ENCODE measurements around the gene NOLC1.
A peak's percentile ranks its signal among the peaks of the same experiment; 100 is the strongest.

NOLC1 gene

DNA sequence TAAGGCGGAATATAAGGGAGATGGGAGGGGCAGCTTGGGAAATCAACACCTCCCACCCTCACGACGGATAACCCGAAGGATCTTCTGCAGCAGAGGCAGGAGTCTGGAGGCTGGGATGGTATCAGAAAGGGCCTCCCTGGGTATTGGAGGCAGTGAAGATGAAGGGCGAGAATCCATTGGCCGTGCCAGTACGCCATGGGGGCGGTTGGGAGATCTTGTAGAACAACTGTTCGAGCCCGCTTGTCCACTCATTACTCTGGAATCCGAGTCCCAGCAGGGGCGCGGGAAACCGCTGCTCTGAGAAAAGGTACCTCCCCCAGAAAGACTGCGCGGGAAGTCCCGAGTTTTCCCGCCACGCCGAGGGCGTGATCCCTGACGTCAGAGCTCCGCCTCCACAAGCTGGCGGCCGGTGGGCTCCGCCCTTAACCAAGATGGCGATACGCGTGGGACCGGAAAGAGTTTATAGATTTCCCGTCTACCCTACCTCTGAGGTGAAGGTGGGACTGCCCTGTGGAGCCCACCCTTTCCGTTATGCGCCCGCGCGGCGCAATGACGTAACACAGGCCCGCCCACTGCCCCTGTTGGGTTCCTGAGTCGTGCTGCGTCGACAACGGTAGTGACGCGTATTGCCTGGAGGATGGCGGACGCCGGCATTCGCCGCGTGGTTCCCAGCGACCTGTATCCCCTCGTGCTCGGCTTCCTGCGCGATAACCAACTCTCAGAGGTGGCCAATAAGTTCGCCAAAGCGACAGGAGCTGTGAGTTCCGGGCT lies at the start of gene NOLC1:
Gene NOLC1 (plus strand): TSS at position 616 of the 771 bp plus-strand sequence. CDS start 22 bp downstream, at position 638.
- peak; percentile 94 for DNase-seq

DNA sequence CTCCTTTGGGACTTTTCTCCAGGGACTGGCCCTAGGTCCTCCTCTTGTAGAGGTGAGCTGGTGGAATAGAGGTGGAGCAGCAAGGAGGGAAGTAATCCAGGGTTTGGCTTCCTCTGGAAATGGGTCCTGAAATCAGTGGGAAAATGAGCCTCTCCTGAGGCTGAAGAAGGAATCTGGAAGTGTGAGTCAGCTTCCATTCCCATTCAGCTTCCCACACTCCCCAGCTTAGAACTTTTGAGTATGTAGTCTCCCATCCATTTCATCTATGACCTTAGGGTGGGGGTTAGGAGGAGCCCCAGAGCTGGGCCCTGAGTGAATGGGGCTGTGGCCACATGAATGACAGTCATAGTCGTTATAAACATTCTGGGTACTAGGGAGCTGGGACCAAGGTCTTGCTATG lies 49.8 kb upstream of the NOLC1 start:
- DNase-seq, result no peak

DNA sequence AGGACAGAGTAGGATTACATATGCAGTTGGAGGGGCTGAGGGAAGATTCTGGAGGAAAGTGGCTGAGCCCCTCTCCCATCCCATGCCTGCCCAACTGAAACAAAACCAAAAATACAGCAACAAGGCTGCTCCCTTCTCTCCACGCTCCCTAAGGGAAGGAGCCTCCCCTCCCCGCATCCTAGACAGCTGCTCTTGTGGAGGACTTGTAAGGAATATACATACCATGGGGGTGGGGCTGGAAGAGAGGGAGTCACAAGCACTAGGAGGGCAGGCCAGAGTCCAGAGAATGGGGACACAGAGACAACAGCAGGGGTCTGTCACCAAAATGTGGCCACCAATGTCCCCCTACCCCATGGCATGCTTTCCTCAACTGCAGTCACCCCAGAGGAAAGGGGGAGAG lies 45.2 kb upstream of the NOLC1 start:
- no peak for DNase-seq

DNA sequence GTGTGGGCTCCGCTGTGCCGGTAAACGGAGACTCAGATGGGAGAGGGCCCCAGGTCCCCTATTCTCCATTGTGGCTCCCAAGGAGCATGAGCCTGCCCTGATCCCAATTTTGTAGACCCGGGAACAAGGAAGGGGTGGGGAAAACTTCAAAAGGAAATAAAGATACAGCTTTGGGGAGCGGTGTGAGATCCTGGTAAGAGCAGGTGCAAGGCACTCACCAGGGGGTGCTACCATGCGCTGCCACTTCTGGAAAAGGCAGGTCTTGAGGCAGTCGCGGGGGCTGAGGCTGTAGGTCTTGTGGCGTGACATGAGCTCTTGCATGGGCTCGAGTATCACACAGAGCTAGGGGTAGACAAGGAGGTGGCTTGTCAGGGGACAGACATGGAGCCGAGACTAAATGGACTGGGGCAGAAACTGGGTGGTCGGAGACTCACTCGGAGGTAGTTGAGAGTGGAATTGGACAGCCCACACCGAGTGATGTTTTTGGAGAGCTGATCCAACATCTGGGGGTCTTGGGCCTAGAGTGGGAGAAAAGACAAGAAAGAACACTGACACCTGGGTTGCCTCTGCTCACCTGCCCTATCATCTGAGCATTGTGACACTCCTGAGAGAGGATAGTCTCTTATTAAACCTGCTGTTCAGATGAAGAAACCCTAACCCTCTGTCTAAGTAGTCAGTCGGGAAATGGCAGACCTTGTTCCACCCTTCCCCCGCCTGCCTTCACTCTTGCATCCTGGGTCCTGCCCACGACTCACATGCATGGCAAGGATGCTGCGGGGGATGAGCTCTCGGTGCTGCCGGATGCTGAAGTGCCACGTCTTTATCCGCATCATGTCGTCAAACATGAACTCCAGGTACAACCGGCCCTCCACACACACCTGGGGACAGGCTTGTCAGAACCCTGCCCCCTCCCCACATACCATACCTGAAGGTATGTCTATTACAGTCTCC lies 42.7 kb upstream of the NOLC1 start:
- no peak for DNase-seq

DNA sequence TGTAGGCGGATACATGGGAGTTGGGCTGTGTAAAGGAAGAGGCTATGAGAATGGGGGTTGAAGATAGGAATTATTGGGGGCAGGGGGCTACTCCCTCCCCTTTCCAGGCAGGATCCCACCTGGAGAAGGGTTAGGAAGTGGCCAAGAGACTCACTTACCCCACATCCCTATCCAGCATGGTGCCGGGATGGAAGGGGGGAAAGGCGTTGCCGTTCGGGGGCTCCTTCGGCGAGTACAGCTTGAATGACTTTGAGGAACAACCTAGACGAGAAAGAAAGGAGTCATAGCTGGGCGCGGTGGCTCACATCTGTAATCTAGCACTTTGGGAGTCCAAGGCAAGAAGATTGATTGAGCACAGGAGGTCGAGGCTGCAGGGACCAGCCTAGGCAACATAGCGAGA lies 40.9 kb upstream of the NOLC1 start:
- DNase-seq, result no peak

DNA sequence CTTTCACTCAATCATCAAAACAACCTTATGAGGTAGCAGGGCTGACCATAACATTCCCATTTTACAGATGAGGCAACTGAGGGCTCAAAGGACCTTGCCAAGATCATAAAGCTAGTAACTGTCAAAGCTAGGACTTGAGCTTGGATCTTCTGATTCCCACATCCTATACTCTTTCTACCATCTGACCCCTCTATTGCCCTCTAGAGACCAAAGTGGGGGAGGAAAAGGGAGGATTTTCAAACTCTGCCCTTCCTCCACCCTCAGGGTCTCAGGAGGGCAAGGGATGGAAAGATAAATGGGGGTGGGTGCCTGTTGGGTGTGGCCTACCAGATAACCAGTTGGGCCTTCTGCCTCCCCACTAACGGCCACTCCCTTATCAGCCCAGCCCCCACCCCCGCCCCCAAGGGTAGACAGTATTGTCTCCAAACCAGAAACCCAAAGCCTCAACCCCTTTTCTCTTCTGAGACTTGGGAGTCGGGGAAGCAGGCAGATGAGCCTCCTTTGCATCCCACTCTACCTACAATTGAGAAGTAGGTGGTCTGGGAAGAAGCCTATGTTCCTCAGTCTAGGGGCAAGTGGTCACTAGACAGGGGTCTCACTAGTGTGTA lies 39.9 kb upstream of the NOLC1 start:
- no peak for DNase-seq

DNA sequence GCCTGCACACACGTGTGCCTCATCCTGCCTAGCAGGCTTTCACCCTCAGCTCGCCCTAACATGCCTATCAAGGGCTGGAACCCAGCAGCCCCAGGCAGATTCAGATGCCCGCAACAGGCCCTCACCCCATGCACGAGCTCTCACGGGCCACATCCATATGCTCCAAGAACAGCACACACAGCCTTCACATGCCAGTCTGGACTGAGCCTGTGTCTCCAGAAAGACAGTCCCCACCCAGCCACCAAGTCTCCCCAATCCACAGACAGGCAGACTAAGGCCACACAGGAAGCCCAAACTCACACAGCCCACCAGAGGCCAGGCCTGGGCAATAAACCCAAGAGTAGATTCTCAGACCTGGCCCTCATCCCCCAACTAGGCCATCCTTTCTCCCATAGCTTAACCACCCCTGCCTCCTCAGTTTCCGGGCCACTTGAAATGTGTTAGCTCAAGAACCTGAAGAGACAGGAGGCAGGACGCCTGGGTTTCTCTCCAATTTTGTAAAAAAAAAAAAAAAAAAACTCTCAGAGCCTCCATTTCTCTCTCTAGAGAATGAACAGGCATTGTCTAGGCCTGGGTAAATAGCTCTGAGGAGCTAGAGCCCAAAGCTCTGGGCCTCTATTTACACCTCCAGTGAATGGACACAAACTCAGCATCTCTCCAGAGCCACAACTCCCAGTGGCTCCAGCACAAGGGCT lies 38.8 kb upstream of the NOLC1 start:
- no peak for DNase-seq

DNA sequence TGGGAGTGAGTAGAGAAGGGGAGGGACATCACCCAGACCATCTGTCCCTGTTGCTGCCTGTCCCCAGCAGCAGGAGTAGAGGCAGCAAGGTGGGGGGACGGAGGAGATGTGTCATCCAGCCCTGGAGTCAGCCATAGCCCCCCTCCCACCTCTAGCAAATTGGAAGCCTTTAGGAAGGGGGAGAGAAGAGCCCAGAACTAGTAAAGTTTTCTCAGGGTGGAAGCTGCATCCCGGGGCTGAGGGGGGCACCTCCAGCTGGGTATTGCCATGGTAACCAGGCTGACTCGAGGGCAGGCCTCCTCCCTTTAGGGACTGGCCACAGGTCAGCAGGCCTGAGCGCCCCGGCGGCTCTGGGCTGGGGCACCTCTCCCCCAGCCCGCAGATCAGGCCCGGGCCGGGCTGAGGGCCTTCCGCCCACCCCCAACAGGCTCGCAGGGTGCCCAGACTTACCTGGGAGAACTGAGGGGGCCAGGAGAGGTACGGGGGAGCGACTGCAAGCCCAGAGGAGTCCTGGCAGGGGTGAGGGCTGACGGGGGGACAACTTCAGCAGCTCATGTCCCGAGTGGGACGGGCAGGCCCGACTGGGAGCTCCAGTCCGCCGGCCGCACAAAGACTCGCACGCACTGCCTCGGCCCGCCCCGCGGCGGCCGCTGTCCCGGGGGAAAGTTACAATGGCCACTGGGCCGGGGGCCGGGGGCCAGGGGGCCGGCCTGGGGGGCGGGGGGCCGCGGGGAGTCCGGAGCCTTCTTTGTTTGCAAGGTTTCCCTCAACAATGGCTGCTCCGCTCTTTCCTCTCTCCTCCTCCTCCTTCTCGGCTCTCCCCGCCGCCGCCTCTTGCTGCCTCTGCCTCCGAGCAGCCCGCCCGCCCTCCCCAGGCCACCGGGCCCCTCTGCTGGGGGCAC lies 38.0 kb upstream of the NOLC1 start:
- DNase-seq, result no peak

DNA sequence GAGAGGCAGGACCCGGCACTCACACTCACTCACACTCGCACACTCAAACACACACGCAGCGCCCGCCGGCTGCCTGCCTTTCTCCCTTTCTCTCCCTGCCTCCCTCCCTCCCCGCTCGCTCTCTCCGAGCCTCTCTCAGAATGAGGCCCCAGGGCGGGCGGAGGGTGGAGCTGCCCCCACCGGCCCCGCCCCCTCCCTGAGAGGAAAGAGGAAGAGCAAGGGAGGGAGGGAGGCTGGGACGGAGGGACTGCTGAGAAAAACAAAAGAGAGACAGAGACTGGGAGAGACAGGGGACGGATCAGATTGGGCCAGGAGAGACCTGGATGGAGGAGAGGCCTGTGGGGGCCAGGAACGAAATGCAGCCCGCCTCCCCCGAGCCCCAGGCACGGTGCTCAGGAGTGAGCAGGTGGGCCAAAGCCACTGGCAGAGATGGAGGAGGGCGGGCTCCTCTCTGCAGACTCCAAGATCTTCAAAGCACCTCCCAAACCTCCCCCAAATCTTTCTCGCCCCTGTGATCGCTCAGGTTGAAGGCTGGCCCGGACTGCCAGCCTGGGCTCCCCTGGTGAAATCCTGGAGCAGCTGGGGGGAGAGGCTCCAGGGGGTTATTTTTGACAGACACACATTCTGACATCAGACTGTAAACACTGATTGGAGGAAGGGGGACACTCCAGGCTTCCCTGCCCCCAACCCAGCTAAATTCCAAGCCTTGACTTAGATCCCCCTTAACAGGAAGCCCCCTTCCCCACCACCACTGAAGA lies 37.1 kb upstream of the NOLC1 start:
- DNase-seq, result peak; percentile 64

DNA sequence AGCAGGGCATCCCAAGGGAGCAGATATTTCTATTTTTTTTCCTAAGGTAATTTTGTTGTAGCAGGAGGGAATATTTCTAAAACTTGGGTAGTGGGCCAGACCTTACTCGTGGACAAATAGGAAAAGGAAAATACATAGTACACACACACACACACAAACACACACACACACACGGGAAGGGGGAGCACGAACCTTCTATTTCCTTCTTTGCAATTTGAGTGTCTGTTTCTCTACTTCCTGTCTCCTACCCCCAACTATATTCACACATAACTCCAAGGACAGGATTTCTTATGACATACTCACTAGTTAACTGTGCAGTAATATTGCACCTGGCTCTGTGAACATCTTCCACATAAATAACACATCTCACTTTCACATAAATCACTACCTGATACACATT lies 36.4 kb upstream of the NOLC1 start:
- no peak for DNase-seq

DNA sequence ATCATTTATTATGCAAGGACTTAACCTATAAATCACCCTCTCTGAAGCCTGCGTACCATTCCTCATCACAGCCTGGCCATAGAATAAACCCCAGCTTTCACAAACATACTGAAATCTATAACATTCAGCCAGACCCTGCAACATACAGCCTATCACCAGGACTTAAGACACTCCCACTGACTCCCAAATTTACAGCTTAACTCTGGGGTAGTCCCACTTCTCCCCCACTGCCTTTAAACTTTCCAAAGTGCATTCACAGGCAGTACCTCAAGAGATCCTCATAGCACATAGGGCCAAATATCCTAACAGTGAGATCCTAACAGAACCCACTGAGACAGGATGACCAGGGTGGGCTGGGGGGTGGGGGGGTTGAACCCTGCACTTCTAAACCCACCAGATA lies 35.5 kb upstream of the NOLC1 start:
- DNase-seq, result no peak

DNA sequence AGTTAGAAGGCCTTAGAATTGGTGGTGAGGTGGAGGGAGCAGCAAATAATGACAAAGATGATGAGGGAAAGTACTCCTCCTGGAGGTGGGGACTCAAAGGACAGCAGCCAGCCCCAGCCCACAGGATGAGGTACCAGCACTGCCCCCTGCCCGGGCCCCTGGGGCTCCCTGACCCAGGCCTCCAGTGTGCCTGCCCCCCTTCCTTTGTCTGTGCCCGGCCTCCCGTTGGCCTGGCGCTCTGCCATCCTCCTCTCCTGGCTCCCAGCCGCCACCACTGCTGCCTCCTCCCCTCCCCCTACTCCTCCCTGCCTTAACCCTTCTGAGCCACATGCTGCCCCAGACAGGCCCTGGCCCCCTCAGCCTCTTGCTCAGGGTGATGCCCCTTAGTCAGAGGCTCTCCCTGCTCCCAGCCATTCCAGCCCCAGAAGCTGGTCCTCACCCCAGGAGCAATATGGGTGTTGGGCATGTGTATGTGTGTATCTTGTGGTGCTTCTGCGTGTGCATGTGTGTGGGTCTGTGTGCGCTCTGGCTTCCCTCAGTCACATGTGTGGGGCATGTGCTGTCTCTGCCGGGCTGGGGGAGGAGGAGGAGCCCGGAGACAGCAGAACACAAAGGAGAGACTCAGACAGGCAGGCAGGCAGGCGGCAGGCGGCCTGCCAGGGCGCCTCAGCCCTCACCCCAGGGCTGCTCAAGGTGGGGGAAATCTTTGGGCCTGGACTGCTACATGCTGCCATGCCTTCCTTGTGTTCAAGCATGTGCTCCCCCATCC lies 34.6 kb upstream of the NOLC1 start:
- DNase-seq, result peak; percentile 79

DNA sequence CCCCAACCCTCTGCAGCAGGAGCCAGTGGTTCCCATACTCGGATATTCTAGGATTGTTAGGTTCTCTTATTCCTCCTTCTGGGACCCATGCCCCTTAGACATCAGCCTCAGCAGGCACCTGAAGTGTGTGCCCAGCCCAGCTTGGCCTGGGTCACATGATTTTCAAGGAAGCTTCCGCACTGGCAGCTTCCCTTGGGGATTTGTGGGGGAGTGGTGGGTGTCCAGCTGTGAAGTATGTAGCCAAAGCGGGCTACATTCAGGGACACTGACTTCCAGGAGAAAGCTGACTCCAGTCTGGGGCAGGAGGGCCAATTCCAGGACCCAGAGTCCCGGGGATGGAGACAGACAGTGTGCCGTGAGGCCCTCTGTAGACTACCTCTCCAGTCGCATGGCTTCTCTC lies 33.3 kb upstream of the NOLC1 start:
- no peak for DNase-seq

DNA sequence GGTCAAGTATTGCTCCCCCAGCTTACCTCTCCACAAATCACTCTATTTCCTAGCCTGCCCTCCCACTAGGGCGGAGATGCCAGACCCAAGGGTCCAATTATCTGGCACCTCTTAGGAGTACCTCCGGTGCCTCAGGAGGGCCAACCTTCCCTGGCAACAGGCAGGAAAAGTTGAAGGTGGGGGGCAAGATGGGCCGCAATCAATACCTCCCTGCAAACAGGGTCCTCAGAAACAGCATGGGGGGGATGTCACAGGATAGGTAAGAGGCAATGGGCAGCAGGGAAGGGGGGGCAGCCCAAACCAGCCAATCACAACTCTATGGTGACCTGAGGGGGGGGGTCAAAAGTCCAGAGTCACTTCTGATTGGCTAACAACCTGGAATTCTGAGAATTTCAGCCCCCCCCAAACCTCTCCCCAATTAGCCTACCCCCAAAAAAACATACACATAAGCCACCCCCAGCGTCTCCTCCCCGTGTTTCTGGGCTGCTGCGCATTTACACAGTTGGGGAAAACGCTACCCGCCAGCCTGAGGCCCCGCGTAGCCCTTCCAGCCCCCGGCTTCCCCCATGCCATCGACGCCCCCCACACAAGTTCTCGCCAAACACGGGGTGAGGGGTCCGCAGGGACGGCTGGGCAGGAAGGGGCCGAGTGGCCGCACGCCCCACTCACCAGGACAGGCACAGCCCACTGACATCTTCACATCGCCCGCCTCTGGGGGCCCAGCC lies 32.6 kb upstream of the NOLC1 start:
- DNase-seq, result peak; percentile 28

DNA sequence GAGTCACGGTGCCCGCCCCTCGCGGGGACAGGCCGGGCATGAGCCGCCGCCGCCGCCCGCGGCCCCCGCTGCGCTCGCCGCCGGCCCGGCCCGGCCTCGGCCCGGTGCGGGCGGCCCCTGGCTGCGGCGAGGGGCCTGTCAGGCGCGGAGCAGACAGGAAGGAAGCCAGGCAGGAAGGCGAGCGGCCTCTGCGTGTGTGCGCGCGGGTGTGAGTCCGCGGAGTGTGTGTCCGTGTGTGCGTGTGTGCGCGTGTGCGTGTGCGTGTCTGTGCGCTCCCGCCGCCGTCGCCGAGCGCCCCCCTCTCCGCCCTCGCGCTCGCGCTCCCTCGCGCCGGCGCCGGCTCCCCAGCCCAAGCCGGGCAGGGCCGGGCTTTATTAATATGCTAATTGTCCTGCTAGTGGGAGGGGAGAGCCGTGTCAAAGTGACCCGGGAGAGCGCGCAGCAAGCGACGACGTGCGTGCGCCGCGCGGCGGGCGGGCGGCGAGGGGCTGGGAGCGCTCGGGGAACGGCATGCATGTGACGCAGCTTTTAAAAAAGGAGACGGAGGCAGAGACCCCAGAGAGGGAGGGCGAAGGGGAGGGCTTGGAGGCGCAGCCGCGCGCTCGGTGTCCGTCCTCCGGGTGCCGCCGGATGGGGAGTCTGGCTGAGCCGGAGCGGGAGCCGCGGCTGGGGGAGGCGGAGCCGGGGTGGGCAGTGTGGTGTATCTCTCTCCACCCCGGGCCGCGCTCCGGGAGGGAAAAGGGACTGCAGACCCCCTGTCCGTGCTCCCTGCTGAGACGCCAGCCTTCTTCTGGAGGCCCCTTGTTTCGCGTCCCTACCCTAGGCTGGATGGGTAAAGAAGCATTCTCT lies 31.8 kb upstream of the NOLC1 start, which contains the start of gene LDB1:
Gene LDB1 (minus strand): TSS at position 227 of the 849 bp plus-strand sequence. CDS start 258 bp downstream, outside the sequence.
- peak; percentile 38 for DNase-seq

DNA sequence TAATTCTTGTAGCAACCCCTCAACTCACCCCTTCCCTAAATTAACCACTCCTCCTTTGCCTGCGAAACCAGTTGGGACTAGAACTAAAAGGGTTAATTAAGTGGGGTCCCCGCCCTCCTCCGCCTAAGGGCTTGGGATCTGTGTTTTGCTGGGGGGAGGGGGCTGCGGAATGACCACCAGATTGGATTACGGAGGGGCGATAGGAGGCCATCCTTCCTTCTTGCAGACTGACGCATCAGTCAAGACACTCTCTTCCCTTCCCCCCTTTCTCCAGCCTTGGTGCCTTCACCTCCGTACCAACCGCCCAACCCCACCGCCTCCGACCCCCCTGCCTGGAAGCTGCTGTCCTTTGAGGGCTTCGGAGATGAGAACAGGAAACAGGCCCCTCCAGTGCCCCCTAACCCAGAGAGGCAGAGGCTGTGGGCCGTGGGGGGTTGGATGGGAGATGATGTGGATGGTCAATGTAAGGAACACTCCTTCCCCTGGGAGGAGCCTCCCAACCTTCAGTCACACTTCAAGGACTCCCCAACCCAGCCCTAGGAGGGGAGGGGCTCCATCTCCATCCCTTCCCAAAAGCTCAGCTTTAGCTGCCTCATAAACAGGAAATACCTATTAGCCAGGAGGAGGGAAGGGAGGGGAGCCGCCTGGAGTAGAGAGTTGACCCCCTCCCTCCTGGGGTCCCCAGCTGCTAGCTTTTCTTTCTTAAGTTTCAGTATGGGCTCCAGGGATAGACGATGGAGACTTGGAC lies 31.0 kb upstream of the NOLC1 start:
- DNase-seq, result no peak

DNA sequence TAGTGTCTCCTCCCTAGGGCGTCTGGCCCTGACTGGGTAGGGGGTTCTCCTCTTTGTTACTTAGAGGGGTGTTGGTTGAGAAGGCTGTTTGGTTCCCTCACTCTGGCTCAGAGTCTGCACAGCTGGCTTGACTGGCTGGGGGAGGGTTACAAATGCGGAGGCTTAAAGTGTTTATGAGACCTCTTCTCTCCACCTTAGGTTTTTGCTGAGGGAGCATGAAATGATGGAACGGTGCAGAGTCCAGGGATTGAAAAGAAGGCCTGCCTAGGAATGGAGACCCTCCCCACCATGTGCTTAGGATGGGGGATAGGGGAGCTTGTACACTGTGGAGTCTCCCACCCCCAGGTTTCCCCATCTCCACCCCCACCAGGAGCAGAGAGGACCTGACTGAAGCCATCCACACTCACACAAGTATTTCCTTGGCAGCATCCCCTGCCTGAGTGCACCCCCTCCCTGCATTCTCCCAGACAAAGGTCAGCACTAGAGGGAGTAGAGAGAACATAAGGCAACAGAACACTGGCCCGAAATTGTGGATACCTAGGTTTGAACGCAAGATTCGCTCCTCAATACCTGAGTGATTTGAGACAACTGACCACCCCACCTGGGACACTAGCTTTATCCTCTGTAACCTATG lies 30.3 kb upstream of the NOLC1 start:
- no peak for DNase-seq

Measured in NCI-H1092 (cell line).